GM12892 (cell line): ENCODE data around the gene MMS19. TPM values are rescaled to one million over a fixed set of nuclear protein-coding genes. Genes with fewer than 3 reads are reported as not detected.

ENCODE experiments used
- DNase-seq: peaks from one replicate; pipeline ENCODE4 v3.0.0; 2011; ENCODE audit not compliant: insufficient read length
- FAIRE-seq: peaks from 2 replicates; lab custom pipeline; 2011; peaks lifted over from hg19 to GRCh38; lab: Jason Lieb, UNC
- POLR2A ChIP-seq: IDR thresholded peaks from 2 replicates; pipeline ENCODE4 v1.6.1; 2011; ENCODE audit warnings: low read depth, low read length, control low read depth
- POLR2AphosphoS5 ChIP-seq: IDR thresholded peaks from 2 replicates; pipeline ENCODE4 v1.6.1; 2011; ENCODE audit warnings: low read depth, low read length, control low read depth
- TAF1 ChIP-seq: IDR thresholded peaks from 2 replicates; pipeline ENCODE4 v1.6.1; 2011; ENCODE audit warnings: low read depth, mild to moderate bottlenecking, control low read depth, low read length, borderline replicate concordance
- polyA plus RNA-seq: library from polyadenylated mRNA; unstranded; fragments of >200 nt; gene quantifications from one replicate; pipeline ENCODE4 v1.2.1, GENCODE V29; 2012; ENCODE audit warnings: missing spikeins, inconsistent platforms; ENCODE audit not compliant: missing spikeins

The MMS19 gene, protein sequence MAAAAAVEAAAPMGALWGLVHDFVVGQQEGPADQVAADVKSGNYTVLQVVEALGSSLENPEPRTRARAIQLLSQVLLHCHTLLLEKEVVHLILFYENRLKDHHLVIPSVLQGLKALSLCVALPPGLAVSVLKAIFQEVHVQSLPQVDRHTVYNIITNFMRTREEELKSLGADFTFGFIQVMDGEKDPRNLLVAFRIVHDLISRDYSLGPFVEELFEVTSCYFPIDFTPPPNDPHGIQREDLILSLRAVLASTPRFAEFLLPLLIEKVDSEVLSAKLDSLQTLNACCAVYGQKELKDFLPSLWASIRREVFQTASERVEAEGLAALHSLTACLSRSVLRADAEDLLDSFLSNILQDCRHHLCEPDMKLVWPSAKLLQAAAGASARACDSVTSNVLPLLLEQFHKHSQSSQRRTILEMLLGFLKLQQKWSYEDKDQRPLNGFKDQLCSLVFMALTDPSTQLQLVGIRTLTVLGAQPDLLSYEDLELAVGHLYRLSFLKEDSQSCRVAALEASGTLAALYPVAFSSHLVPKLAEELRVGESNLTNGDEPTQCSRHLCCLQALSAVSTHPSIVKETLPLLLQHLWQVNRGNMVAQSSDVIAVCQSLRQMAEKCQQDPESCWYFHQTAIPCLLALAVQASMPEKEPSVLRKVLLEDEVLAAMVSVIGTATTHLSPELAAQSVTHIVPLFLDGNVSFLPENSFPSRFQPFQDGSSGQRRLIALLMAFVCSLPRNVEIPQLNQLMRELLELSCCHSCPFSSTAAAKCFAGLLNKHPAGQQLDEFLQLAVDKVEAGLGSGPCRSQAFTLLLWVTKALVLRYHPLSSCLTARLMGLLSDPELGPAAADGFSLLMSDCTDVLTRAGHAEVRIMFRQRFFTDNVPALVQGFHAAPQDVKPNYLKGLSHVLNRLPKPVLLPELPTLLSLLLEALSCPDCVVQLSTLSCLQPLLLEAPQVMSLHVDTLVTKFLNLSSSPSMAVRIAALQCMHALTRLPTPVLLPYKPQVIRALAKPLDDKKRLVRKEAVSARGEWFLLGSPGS
- 53.0 TPM for polyA plus RNA-seq

GRCh38 chr10:97498076-97498840 lies at the start of gene MMS19:
TSS of gene MMS19 (minus strand) at chr10:97498422. CDS start at chr10:97498384, 38 bp downstream.
- TF ChIP-seq POLR2A (peak; percentile 85), POLR2AphosphoS5 (peak; percentile 46; the same call in 1 of the 2 replicates), TAF1 (peak; percentile 87; the same call in 1 of the 2 replicates)
- FAIRE-seq (no peak), DNase-seq (peak; percentile 99)

DNA sequence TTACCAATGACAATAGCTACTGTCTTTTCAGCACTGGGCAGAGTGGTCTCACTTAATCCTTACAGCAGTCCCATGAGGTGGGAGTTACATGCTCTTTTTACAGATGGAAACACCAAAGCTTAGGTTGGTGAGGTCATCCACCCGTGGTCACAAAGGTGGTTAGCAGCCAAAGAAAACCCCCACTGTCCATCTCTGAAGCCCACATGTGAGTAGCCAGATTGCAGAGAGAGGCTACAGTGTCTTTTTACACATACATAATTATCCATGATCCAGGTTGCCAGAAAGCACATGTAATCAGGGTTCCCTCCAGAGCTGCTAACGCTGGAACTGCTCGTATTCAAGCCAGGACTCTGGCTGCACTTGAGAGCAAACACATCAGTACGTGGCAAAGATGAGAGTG lies 49.7 kb upstream of the MMS19 start:
- no peak for DNase-seq
- TF ChIP-seq TAF1 (no peak), POLR2A (no peak), POLR2AphosphoS5 (no peak)
- peak; percentile 46 for FAIRE-seq

GRCh38 chr10:97547271-97547600 lies 49.0 kb upstream of the MMS19 start:
- FAIRE-seq: no peak

DNA sequence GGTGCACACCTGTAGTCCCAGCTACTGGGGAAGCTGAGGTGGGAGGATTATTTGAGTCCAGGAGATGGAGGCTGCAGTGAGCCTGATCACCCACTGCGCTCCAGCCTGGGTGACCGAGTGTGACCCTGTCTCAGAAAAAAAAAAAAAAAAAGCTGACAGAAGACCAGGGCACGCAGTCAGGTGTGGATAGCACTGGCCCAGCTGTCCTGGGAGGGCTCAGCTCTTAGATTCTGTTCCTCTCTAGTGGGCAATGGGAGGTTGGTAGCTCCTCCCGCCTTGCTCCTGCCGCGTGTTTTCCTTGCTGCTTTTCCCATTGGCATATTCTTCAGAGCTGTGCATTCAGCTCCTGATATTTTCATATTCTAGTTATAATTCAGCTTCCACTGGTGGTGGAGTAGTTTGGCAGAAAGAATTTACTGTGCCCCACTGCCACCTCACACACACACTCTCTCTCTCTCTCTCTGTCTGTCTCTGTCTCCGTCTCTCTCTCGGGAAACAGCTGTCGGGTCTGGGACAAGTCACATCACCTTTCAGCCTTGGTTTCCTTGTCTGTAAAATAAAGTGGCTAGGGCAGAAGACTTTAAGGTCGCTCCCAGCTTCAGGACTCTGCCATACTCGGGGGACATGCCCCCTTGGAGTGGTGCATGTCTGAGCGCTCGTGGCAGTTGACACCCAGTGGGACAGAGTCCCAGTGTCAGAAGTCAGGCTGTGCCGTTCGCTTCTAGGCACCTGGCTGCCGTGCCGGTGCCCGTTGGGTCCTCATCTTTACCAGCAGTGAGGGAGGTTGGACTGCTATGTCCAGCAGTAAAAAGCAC lies 48.4 kb upstream of the MMS19 start:
- DNase-seq (no peak), FAIRE-seq (no peak)
- TF ChIP-seq TAF1: no peak

More at GRCh38 chr10:97547271-97547600, 49.0 kb upstream of the MMS19 start:
- TF ChIP-seq POLR2AphosphoS5: no peak
- TF ChIP-seq POLR2A: no peak
- TF ChIP-seq TAF1: no peak
- DNase-seq: no peak

- DNase-seq: no peak
- FAIRE-seq: peak; percentile 5
- TF ChIP-seq POLR2A: no peak
- TF ChIP-seq POLR2AphosphoS5: no peak
- TF ChIP-seq TAF1: no peak
These were observed 44.9 kb upstream of the MMS19 start for GRCh38 chr10:97543025-97543546.

GRCh38 chr10:97542169-97543024 lies 44.2 kb upstream of the MMS19 start:
- no peak for TF ChIP-seq POLR2A
- TF ChIP-seq TAF1: no peak
- TF ChIP-seq POLR2AphosphoS5: no peak
- FAIRE-seq (peak; percentile 64), DNase-seq (no peak)

GRCh38 chr10:97540669-97541500 lies 42.7 kb upstream of the MMS19 start:
- DNase-seq (no peak), FAIRE-seq (no peak)
- TF ChIP-seq POLR2A: no peak
- TF ChIP-seq TAF1: no peak
- no peak for TF ChIP-seq POLR2AphosphoS5

DNA sequence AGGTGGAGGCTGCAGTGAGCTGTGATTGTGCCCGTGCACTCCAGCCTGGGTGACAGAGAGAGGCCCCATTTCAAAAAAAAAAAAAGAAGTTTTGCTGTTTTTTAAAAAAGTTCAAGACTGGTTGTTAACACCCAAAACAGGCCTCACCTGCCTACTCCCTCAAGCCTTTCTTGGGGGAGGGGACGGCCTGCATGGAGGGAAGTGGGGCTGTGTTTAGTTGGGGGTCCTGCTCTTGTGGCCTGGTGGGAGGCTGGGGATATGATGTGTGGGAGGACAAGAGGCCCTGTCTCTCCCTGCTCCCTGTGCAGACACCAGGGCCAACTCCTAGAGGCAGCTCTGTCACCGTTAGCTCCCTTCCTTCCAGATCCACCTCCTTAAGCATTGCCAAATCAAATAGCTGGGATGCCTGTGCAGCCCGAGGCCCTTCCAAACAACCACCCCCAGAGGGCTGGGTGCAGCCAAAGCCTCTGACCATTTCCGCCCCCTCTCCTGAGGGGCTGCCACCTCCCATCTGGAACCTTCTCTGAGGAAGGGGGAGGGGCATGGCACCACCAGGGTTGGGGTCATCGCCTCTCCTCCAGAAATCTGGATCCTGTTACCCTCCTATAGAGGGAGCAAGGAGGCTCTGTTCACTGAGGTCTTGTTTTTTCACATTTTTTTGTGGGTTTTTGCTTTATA lies 41.4 kb upstream of the MMS19 start:
- TF ChIP-seq POLR2A (no peak), TAF1 (no peak), POLR2AphosphoS5 (no peak)
- DNase-seq (no peak), FAIRE-seq (no peak)
